Stimulated activated CD8-positive, alpha-beta memory T cell treated with anti-CD3 and anti-CD28 coated beads, Interleukin-2, amount 100 ng/mL, for 48 hours (primary cell): Measurements from ENCODE around the gene PCSK9.

ENCODE experiments used
- DNase-seq, 2 donors: peaks; one replicate each; pipeline ENCODE4 v3.0.0-alpha.2; 2020; ENCODE audit warnings: low read depth in 2 of 2

PCSK9 gene

DNA sequence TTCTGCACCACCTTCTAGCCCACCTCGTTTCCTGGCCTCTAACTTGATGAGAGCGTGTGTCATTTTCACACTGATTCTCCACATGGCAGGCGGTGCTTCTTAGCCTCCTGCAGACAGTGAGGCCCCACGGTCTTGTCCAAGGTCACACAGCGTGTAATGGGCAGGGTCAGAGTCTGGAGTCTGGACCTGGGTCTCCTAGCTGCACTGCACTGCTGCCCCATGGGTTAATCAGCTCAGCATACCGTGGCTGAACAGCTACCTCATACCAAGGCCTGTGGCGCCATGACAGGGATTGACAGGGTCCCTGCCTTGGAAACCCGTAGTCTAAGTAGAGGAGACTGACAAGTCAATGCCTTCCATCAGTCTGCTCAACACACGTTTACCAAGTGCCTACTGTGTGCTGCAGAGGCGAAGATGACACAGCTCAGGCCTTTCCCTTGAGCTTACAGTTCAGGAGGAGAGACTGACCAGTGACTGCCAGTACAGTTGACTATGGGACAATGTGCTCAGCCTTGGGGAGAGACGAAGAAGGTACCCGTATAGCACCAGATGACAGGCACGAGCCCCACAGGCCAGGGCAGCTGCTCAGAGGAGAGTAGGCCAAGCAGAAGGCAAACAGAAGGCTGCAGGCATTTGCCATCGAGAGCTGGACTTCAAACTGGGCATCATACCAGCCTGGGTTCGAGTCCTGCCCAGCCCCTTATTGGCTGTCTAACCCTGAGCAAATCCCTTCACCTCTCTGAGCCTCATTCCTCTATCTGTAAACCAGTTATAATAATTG is 5.5 kb downstream of the PCSK9 start:
- no peak for DNase-seq

DNA sequence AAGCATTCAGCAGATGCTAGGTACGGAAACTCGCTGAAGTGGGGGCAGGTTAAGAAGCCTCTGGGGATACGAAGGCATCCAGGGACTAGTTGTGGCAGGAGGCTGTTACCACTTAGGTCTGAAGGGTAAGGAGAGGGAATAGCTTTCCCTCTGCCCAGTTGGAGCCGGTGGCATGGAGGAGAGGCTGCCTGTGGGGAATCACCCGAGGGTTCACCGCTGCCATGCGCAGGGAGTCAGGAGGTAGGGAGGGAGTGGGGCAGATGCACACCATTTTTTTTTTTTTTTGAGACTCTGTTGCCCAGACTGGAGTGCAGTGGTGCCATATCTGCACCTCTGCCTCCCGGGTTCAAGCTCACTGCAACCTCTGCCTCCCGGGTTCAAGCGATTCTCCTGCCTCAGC is 6.1 kb downstream of the PCSK9 start:
- no peak for DNase-seq

DNA sequence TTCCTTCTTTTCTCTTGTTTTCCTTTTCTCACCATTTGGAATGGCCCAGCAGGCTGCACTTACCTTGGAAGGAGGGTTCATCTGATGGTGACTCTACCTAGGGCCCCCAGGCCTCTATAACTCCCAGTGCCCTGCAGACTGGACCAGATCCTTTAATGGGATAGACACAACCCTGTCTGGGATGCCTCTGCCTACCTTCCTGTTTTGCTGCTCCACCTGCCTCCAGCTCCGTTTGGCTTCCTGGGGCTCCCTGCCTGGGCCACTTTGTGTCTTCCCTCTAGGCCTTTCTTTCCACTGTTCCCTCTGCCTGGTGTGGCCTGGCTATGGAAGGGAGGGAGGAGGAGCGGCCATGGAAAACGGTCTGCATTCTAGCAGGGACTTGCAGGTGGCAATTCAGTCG is 7.5 kb downstream of the PCSK9 start:
- no peak for DNase-seq

DNA sequence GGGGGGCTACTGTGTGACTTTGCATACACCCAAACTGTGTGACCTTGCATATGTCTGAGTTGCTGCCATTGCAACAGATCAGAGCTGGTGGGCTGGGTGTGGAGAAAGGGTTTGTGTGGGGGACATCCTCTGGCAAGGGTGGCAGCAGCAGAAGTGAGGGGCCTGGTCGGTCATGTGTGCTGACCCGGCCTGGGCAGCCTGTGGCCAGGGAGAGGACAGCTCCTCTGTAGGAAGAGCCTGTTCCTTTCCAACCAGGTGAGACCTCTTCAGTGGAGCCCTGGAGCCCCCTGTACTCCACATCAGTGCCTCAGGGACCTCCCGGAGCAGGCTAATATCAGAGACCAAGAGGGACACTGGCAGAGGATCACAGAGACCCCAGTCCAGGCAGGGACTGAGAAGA is 8.3 kb downstream of the PCSK9 start:
- no peak for DNase-seq

DNA sequence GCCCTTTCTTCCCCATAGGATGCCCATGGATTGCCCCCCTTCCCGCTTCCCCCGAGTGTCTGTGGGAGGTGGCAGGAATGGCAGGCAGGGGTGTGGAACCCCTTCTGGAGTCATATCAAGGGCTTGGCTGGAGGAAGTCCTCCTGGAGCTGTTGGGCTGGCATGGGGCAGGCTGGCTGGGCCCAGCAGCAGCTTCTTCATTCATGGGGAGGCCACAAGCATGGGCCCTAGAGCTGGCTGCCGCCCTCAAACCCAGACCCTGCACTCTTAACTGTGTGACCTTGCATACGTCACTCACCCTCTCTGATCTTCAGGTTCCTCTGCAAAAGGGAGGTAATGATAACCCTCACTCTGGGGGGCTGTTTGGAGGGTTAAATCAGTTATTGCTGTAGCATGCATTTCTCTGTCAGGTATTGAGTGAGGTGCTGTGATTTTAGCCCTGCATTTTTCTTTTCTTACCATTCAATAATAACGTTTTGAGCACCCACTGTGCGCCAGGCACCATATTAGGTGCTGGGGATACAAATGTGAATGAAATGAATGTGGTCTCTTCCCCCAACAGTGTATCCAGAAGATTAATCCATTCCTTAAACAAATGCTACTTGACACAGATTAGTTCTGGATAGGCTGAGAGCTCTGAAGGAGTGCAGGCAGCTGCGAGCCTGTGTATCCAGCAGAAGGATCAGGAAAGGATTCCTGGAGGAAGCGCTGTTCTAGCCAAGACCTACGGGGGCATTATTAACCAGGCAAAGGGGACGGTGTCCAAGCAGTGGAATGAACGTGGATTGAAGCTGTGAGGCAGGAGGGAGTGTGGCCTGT is 9.3 kb downstream of the PCSK9 start:
- DNase-seq, result no peak

DNA sequence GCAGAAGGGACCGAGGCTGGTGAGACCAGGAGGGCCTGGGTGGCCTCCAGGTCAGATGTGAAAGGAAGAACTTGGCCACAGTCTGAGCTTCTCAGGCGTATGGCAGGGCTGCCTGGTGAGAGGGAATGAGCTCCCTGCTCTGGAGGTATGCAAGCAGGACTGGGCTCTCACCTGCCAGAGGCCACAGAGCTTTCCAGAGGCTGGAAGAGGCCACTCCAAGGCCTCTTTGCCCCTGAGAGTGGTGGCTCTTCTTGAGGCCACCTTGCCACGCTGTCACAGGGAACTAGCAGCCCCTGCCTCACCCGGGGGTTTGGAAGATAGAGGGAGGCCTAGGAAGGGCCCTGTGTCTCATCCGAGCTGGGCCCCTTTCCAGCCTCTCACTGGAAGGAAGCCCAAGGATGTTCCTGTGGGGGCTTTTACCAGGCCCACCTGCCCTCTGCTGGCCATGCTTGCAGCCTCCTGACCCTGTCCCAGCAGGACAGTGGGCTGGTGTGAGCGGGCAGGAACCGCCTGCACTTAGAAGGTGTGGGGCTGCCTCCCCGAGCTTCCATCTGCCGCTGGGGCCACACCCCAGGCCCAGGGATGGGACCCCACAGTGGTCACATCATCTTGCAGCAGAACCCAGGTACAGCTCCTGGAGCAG is 10.0 kb downstream of the PCSK9 start:
- no peak for DNase-seq

DNA sequence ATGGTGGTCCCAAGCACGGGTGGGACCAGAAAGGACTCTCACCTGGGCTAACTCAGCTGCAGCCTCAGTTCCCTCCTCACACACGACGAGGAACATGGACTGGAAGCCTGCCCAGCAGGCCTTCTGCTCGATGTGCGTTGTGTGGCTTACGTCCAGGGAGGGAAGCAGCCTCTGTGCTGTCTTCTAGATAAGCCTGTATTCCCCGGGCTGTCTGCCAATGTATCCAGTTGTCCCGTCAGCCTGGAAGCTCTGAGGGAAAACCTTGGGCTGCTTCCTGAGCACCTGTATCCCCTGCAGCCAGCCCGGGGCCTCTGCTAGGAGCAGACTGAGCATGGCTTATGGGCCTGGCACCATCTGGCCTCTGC is 10.5 kb downstream of the PCSK9 start:
- no peak for DNase-seq

DNA sequence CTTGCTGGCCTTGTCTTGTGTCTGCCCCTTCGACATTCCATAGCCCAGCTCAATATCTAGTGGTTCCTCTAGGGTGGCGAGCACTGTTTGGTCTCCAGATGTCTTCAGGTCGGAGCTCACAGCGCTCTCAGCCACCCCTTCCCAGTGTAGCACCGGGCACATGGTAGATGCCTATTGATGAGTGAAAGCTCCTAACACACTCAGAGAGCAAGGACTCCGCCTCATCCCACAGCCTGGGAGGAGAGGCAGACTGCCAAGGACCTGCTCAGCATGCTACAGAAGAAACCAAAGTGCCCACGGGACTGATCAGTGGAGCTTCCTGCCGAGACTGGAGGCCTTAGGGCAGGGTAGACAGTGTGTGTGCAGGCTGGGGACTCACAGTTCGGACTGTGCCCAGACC is 10.9 kb downstream of the PCSK9 start:
- no peak for DNase-seq

DNA sequence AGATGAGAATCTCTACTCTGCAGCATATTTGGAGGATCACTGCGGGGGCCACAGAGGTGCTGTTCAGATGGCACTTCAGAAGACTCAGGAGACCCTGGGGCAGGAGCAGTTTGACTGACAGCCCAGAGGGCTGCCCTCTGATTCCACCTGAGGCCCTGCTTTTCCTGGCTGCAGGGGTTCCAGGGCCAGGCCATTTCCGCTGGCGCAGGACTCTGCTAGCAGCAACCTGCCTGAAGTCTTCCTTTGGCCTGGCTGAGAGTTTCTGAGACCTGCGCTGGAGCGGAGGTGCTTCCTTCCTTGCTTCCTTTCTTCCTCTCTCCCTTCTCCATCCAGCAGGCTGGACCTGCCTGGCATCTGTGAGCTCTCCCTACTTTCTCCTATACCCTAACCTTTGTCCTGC is 11.8 kb downstream of the PCSK9 start:
- DNase-seq, result no peak

DNA sequence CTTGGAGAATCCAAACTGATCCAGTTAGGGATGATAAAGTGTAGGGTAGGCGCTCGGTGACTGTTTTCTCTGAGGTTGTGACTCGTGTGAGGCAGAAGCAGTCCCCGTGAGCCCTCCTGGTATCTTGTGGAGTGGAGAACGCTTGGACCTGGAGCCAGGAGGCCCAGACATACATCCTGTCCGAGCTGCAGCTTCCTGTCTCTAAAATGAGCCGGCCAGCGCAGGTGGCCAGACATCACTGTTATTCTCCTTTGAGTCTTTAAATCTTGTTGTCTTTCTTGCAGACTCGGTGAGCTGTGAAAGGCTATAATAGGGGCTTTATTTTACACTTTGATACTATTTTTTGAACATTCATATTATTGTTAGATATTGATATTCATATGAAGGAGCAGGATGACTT is 12.3 kb downstream of the PCSK9 start:
- no peak for DNase-seq

DNA sequence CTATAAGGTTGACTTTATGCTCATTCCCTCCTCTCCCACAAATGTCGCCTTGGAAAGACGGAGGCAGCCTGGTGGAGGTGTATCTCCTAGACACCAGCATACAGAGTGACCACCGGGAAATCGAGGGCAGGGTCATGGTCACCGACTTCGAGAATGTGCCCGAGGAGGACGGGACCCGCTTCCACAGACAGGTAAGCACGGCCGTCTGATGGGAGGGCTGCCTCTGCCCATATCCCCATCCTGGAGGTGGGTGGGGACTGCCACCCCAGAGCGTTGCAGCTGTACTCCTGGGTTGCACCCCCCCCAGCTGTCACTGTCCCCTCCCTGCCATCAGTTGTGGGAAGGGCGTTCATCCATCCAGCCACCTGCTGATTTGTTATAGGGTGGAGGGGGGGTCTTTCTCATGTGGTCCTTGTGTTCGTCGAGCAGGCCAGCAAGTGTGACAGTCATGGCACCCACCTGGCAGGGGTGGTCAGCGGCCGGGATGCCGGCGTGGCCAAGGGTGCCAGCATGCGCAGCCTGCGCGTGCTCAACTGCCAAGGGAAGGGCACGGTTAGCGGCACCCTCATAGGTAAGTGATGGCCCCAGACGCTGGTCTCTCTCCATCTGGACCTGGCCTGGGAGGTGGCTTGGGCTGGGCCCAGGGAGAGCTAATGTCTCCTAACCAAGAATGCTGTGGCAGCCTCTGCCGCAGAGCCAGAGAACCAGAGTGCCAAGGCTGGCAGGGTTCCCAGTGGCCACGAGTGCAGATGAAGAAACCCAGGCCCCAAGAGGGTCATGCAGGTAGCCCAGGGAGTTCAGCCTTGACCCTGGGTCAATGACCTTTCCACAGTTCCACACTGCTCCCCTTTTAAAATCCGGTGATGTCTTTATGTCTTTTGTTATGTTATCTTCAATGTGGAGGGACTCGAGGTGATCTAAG is 13.1 kb downstream of the PCSK9 start:
- DNase-seq, result no peak

DNA sequence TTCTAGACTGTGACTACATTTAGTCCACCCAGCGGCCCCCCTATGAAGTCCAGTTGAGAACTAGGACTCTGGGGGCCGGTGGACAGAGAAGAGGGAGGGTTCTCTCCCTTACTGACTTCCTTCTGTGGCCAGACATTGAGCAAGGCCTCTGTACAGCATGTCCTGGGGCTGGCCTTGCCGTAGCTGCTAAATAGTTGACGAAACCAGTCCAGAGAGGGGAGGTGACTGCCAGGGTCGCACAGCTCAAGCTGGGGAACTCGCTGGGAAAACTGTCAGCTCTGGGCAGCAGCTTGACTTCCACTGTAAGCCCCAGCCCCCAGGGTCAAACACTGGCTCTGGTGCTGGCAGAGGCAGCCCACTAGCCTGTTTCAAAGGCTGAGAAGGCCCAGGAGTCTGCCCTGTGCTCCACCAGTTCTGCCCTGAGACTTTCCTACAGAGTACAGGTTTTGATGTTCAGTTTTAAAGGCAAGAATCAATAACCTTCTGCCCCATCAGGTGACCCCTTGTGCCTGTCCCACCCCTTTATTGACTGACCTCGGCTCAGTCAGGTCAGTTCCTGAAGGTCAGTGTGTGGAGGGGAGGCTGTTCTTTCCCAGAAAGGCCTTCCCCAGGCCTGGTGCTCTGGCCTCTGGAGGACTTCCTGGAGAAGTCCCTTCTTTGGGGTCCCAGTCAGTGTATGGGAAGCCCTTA is 14.1 kb downstream of the PCSK9 start:
- no peak for DNase-seq

DNA sequence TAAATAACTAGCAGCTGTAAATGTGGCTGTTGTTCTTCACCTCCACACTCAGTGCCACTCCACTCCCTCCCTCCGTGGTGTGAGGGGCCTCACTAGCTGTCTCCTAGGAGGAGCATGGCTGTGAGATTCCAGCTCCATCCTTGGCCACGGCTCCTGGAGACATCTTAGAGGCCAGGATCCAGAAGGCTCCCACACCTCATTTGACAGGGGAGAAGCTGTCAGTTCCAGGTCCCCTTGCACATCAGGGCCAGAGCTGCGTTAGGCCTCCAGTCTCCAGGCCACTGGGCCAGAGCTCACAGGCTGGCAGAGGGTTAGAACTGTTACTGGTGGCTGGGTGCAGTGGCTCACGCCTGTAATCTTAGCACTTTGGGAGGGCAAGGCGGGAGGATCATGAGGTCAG is 15.0 kb downstream of the PCSK9 start:
- DNase-seq, result no peak

DNA sequence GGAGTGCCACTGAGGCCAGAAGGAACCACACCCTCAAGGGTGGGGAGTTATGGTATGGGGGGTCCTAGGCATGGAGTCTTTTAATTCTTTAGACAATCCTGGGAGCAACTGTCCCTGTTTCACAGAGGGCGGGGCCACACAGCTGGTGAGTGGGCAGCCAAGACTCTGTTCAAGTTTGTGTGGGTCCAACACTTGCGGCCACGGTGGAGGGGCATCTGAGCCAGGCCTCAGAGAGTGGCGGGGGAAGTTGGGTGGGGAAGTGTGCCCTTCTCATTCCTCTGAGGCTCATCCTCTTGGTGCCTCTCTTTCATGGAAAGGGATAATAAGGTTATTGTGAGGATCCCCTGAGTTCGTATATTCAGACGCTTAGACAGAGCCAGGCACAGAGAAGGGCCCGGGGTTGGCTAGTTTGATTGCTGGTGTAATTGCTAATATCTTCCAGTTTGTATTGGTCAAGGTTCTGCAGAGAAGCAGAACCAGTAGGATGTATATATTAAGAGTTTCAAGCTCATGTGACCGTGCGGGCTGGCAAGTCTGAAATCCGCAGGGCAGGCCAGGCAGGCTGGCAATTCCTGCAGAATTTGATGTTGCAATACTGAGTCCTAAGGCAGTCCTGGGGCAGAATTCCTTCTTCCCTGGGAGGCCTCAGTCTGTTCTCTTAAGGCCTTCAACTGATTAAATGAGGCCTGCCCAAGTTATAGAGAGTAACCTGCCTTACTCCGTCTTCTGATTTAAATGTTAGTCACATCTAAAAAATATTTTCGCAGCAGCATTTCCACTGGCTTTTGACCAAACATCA is 15.9 kb downstream of the PCSK9 start:
- no peak for DNase-seq

DNA sequence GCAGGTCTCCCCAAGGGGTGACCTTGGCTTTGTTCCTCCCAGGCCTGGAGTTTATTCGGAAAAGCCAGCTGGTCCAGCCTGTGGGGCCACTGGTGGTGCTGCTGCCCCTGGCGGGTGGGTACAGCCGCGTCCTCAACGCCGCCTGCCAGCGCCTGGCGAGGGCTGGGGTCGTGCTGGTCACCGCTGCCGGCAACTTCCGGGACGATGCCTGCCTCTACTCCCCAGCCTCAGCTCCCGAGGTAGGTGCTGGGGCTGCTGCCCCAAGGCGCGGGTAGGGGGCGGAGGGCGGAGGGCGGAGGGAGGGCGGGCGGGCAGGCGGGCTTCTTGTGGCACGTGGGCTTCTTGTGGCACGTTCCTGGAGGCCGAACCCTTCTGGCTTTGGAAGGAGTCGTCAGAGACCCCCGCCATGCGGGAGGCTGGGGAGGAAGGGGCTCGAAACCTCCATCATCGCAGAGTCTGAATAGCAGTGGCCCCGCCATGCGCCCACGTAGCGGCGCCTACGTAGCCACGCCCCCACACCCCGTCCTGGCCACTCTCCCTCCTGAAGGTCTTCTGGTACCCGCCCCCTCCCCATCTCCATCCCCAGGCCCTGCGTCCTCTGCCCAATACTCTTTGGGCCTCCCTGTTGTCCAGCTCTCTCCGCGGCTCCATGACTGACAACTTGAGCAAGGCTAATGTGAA is 16.7 kb downstream of the PCSK9 start:
- no peak for DNase-seq

DNA sequence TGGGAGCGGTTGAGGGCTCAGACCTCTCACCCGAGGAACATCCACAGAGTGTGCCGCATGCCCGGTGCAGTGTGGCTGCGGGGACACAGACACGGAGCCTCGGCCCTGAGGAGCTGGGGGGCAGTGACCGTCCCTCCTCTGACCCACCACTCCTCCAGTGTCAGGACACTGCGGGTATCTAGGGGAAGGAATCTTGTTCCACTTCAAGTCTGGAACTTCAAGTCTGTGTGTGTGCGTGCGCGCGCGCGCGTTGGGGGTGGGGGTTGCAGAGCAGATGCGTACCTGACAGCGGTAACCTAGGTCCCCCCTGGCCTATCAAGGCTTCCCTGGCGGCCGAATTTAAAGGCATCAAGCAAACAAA is 17.3 kb downstream of the PCSK9 start:
- no peak for DNase-seq

DNA sequence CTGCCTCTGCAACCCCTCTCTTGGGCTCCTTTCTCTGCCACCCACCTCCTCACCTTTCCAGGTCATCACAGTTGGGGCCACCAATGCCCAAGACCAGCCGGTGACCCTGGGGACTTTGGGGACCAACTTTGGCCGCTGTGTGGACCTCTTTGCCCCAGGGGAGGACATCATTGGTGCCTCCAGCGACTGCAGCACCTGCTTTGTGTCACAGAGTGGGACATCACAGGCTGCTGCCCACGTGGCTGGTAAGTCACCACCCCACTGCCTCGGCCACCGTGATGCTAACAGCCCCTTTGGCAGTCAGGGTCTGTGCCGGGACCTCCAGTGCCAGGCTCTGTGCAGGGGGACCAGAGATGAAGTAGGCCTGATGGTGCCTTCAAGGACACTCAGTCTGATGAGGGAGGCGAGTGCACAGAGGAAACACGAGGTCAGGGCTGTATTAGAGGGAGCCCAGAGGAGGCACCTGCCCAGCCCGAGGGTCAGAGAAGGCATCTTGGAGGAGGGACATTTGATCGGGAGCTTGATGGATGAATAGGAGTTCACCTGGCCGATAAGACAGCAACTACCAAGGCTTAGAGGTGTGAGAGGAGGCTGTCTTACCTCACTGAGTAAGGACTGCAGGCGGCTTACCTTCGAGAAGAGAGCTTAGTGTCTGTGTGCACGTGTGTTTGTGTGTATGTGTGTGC is 18.1 kb downstream of the PCSK9 start:
- DNase-seq, result no peak

DNA sequence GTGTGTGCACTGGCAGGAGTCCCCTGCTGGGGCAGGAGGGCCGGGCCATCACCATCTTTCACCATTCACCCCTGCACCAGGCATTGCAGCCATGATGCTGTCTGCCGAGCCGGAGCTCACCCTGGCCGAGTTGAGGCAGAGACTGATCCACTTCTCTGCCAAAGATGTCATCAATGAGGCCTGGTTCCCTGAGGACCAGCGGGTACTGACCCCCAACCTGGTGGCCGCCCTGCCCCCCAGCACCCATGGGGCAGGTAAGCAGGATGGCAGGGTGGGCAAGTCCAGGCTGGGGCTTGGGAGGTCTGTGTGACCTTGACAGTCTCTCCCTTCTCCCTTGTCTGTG is 18.6 kb downstream of the PCSK9 start:
- DNase-seq, result no peak
